Endothelial cell of umbilical vein (primary cell): Measurements from ENCODE around the gene ACTMAP. TPM values are rescaled to one million over a fixed set of nuclear protein-coding genes. Genes with fewer than 3 reads are reported as not detected.
"Not testable (repeated sequence)": the region's sequence is repeated elsewhere in the genome, so short reads cannot be mapped to it uniquely, and the experiment has no call there.

Source experiments
- BruUV-seq: library from RNA; stranded (reverse); fragments of 400-500 nt; replicated peaks from 2 replicates; lab custom pipeline; 2021; lab: Mats Ljungman, UMichigan
- CTCF ChIA-PET: fragments of 300-600, 350-600 bp; sonication (Branson Sonifier 250); formaldehyde crosslinking; loops from one replicate; lab custom pipeline; 2021; ENCODE audit warnings: antibody characterized with exemption, inconsistent platforms; lab: Charles Lee
- POLR2A ChIA-PET: fragments of 300-600, 350-600 bp; sonication (Branson Sonifier 250); formaldehyde crosslinking; loops from one replicate; lab custom pipeline; 2021; ENCODE audit warnings: antibody characterized with exemption, inconsistent platforms; lab: Charles Lee
- DNase-seq: peaks from one replicate; pipeline ENCODE4 v3.0.0-alpha.2; 2011; ENCODE audit warnings: low read depth, low spot score
- FAIRE-seq: peaks from 2 replicates; lab custom pipeline; 2011; peaks lifted over from hg19 to GRCh38; lab: Jason Lieb, UNC
- H2AFZ ChIP-seq: 2 replicates; pipeline ENCODE4 v1.6.0; 2012; ENCODE audit warnings: low read depth, low read length, control low read depth, inconsistent platforms
- H3K27ac ChIP-seq: 2 replicates; pipeline ENCODE4 v1.5.1; 2011; ENCODE audit warnings: low read depth, mild to moderate bottlenecking, control low read depth, low read length, moderate library complexity; ENCODE audit not compliant: insufficient read depth
- H3K27me3 ChIP-seq, 2 experiments: 2 replicates each; pipeline versions ENCODE4 v1.6.0 to v1.6.1; 2011; ENCODE audit warnings: low read length in 2 of 2, mixed read lengths in 1 of 2; ENCODE audit not compliant: control insufficient read depth in 2 of 2, insufficient read depth in 2 of 2
- H3K36me3 ChIP-seq, 2 experiments: 2 replicates in 1 of 2; 3 replicates in 1 of 2; pipeline ENCODE4 v1.5.1; 2011; ENCODE audit warnings: low read length in 2 of 2, mild to moderate bottlenecking in 1 of 2, moderate library complexity in 1 of 2; ENCODE audit not compliant: control insufficient read depth in 2 of 2, insufficient read depth in 2 of 2; ENCODE audit errors: extremely low read depth in 1 of 2
- H3K4me1 ChIP-seq: 3 replicates; pipeline ENCODE4 v1.5.1; 2011; ENCODE audit warnings: mild to moderate bottlenecking, low read length; ENCODE audit not compliant: control insufficient read depth, insufficient read depth; ENCODE audit errors: extremely low read depth
- H3K4me2 ChIP-seq: 2 replicates; pipeline ENCODE4 v1.6.1; 2011; ENCODE audit warnings: low read length, control low read depth, mixed read lengths; ENCODE audit not compliant: insufficient read depth
- H3K4me3 ChIP-seq, 3 experiments: fragments of 200-600 bp in 1 of 3; sonication (generic), shearing (Covaris generic) in 1 of 3; replicated peaks in 1 of 3; 2 replicates each; pipeline ENCODE4 v1.5.1; 2011 to 2016; ENCODE audit warnings: control low read depth in 3 of 3, low read length in 3 of 3, mild to moderate bottlenecking in 2 of 3, inconsistent platforms in 1 of 3, low read depth in 1 of 3, moderate library complexity in 1 of 3; ENCODE audit not compliant: insufficient read depth in 1 of 3
- H3K79me2 ChIP-seq: 2 replicates; pipeline ENCODE4 v1.6.0; 2012; ENCODE audit warnings: low read length, inconsistent platforms; ENCODE audit not compliant: control insufficient read depth, insufficient read depth
- H3K9ac ChIP-seq: replicated peaks from 2 replicates; pipeline ENCODE3; 2011; ENCODE audit warnings: low read length, control low read depth; ENCODE audit not compliant: insufficient read depth; ENCODE audit errors: extremely low read depth
- H3K9me1 ChIP-seq: replicated peaks from 3 replicates; pipeline ENCODE4 v1.6.0; 2011; ENCODE audit warnings: mild to moderate bottlenecking, low read length; ENCODE audit not compliant: control insufficient read depth, insufficient read depth; ENCODE audit errors: extremely low read depth
- H3K9me3 ChIP-seq: replicated peaks from 2 replicates; pipeline ENCODE4 v1.5.1; 2012; ENCODE audit warnings: low read length, inconsistent platforms; ENCODE audit not compliant: control insufficient read depth, insufficient read depth
- H4K20me1 ChIP-seq: replicated peaks from 2 replicates; pipeline ENCODE3; 2011; ENCODE audit warnings: mild to moderate bottlenecking, low read length; ENCODE audit not compliant: control insufficient read depth, insufficient read depth; ENCODE audit errors: extremely low read depth
- EZH2 ChIP-seq: IDR thresholded peaks from 2 replicates; pipeline ENCODE4 v1.6.1; 2012; ENCODE audit warnings: borderline replicate concordance, low read depth, mild to moderate bottlenecking, moderate library complexity, low read length, inconsistent platforms; ENCODE audit not compliant: severe bottlenecking
- FOS ChIP-seq: IDR thresholded peaks from 2 replicates; pipeline ENCODE4 v1.6.1; 2011; ENCODE audit warnings: mild to moderate bottlenecking, low read length, moderate library complexity, borderline replicate concordance; ENCODE audit not compliant: insufficient read depth
- GATA2 ChIP-seq: IDR thresholded peaks from 2 replicates; pipeline ENCODE4 v1.7.0; 2011; ENCODE audit warnings: low read depth, mild to moderate bottlenecking, moderate library complexity, mixed read lengths, low read length; ENCODE audit not compliant: insufficient read length, insufficient read depth
- JUN ChIP-seq: IDR thresholded peaks from 2 replicates; pipeline ENCODE4 v1.6.1; 2011; ENCODE audit warnings: borderline replicate concordance, low read depth; ENCODE audit not compliant: insufficient read length, insufficient read depth
- POLR2AphosphoS5 ChIP-seq: IDR thresholded peaks from 2 replicates; pipeline ENCODE4 v1.6.1; 2012; ENCODE audit warnings: low read depth, mild to moderate bottlenecking, control low read depth, low read length, moderate library complexity; ENCODE audit not compliant: insufficient read depth
- dilution Hi-C: fragments of 300-500 bp; cut with MboI; formaldehyde crosslinking; loops from one replicate; pipeline ENCODE4 v1.15.0; 2019; ENCODE audit warnings: low sequenced_read_pairs; ENCODE audit not compliant: extremely low pct_ligation_motif_present
- intact Hi-C: fragments of 100-400 bp; cut with micrococcal nuclease; formaldehyde crosslinking; loops from one replicate; pipeline ENCODE4 v1.10.0; 2022
- polyA plus RNA-seq, 4 experiments: library from polyadenylated mRNA; depleted of rRNA in 3 of 4; stranded (reverse) in 3 of 4; unstranded in 1 of 4; fragments of >200 nt; gene quantifications; 2 replicates each; pipeline versions ENCODE4 v1.2.1 to v1.2.3, GENCODE V29; 2011 to 2012; ENCODE audit warnings: missing spikeins in 1 of 4
- total RNA-seq: library from RNA; stranded (reverse); gene quantifications from 2 replicates; pipeline ENCODE4 v1.2.3, GENCODE V29; 2021
- TF ChIP-seq, protein P1 (sequence below), 2 donors: IDR thresholded peaks; 1 replicate in 1 of 2; 2 replicates in 1 of 2; pipeline ENCODE4 v1.5.1; 2011; ENCODE audit warnings: low read length in 2 of 2, mild to moderate bottlenecking in 2 of 2, moderate library complexity in 2 of 2, control low read depth in 1 of 2, inconsistent platforms in 1 of 2, low read depth in 1 of 2; ENCODE audit not compliant: insufficient read depth in 1 of 2; ENCODE audit errors: extremely low read depth in 1 of 2
- TF ChIP-seq, protein P2 (sequence below): IDR thresholded peaks from 2 replicates; pipeline ENCODE4 v1.6.1; 2011; ENCODE audit not compliant: insufficient read depth, insufficient read length

The ACTMAP gene
- total and polyA plus RNA-seq, 2 donors (not counting 3 experiments of a cell fraction or from before 2014, with no cell fraction given) = 5.2 to 9.1 TPM

DNA sequence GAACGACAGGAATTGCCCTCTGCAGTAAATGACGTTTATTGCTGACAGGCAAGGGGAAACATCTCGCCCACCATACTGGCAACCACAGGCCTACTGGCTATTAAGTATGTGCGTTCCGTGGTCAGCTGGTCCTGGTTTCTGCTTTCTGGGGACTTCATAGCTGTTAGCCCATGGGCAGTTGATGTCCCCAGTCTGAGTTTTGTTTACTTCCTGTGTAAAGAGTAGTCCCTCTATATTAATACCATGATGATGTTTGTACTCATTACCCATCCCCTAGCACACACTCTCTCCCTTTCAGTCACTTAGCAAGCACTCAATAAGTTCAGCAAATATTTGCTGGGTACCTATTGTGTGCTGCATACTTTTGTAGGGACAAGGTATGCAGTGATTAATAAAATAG, 18.6 kb upstream of the ACTMAP start:
- no peak for FAIRE-seq
- TF ChIP-seq, protein P1, sequence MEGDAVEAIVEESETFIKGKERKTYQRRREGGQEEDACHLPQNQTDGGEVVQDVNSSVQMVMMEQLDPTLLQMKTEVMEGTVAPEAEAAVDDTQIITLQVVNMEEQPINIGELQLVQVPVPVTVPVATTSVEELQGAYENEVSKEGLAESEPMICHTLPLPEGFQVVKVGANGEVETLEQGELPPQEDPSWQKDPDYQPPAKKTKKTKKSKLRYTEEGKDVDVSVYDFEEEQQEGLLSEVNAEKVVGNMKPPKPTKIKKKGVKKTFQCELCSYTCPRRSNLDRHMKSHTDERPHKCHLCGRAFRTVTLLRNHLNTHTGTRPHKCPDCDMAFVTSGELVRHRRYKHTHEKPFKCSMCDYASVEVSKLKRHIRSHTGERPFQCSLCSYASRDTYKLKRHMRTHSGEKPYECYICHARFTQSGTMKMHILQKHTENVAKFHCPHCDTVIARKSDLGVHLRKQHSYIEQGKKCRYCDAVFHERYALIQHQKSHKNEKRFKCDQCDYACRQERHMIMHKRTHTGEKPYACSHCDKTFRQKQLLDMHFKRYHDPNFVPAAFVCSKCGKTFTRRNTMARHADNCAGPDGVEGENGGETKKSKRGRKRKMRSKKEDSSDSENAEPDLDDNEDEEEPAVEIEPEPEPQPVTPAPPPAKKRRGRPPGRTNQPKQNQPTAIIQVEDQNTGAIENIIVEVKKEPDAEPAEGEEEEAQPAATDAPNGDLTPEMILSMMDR (IDR thresholded peaks at IDR 0.05; ENCODE audit: extremely low read depth in 1 of 2, insufficient read depth in 1 of 2, low read depth in 1 of 2, low read length in 2 of 2) = no peak
- TF ChIP-seq, protein P2, sequence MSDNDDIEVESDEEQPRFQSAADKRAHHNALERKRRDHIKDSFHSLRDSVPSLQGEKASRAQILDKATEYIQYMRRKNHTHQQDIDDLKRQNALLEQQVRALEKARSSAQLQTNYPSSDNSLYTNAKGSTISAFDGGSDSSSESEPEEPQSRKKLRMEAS = no peak
- TF ChIP-seq EZH2 (no peak), FOS (no peak), POLR2AphosphoS5 (no peak), GATA2 (no peak), JUN (no peak)
- no peak overlapping the region for H3K4me3 ChIP-seq
- CTCF ChIA-PET = no interaction called here
- BruUV-seq = no TSS peak
- H3K27me3 ChIP-seq = no peaks in the 10 kb centered on the region
- POLR2A ChIA-PET = no interaction called here
- dilution Hi-C loops = no loop called here
- H3K79me2 ChIP-seq = no peaks in the 10 kb centered on the region
- H3K9me3 ChIP-seq = no peaks in the 10 kb centered on the region
- intact Hi-C loops = no loop called here
- no peak overlapping the region for H2AFZ ChIP-seq
- no peaks in the 10 kb centered on the region for H4K20me1 ChIP-seq
- peaks cover 7 to 24% of the 10 kb centered on the region in 2 experiments for H3K36me3 ChIP-seq
- no peaks in the 10 kb centered on the region for H3K4me1 ChIP-seq
- no peaks in the 10 kb centered on the region for H3K9me1 ChIP-seq
- H3K9ac ChIP-seq = no peak overlapping the region
- DNase-seq = no peak
- no peak overlapping the region for H3K27ac ChIP-seq
- no peak overlapping the region for H3K4me2 ChIP-seq

DNA sequence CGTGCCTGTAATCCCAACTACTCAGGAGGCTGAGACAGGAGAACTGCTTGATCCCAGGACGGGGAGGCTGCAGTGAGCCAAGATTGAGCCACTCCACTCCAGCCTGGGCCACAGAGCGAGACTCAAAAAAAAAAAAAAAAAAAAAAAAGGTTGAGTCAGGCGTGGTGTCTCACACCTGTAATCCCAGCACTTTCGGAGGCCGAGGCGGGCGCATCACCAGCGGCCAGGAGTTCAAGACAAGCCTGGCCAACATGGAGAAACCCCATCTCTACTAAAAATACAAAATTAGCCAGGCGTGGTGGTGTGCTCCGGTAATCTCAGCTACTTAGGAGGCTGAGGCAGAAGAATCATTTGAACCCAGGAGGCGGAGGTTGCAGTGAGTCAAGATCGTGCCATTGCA, 16.1 kb upstream of the ACTMAP start:
- H3K4me3 ChIP-seq, H4K20me1 ChIP-seq, intact Hi-C loops, H3K27me3 ChIP-seq, H3K4me2 ChIP-seq, H3K4me1 ChIP-seq, H3K9ac ChIP-seq, H3K79me2 ChIP-seq, H3K9me3 ChIP-seq, H3K9me1 ChIP-seq, BruUV-seq, DNase-seq, H3K27ac ChIP-seq, FAIRE-seq, H2AFZ ChIP-seq, dilution Hi-C loops: not testable (repeated sequence)
- CTCF ChIA-PET = interaction anchor here (0.7 to 1.5 kb wide), 3 partner anchors 10 to 40 kb away, joined by 3 to 4 read pairs (median 4); no protein-coding TSS in a partner anchor
- peaks cover 15 to 41% of the 10 kb centered on the region in 2 experiments for H3K36me3 ChIP-seq
- POLR2A ChIA-PET = interaction anchor here (1.2 kb wide), 1 partner anchor 12 kb away, joined by 3 read pairs; no protein-coding TSS in a partner anchor
